ENCODE results near the gene TMEM144. TPM values are rescaled to one million over a fixed set of nuclear protein-coding genes. Genes with fewer than 3 reads are reported as not detected.
"Not testable (repeated sequence)": the region's sequence is repeated elsewhere in the genome, so short reads cannot be mapped to it uniquely, and the experiment has no call there.

The TMEM144 gene
- total and polyA plus RNA-seq, 12 donors, result 10.1 to 55.4 (median 20.2) TPM

GRCh38 chr4:158213466-158213865 is 3.2 kb downstream of the TMEM144 start:
- no peaks in the 10 kb centered on the region for H3K9me3 ChIP-seq (replicated peaks in 1 of 3)
- no peaks in the 10 kb centered on the region for H3K36me3 ChIP-seq (replicated peaks in 1 of 2)
- H3K27me3 ChIP-seq, result no peaks in the 10 kb centered on the region
- H3K4me1 ChIP-seq (replicated peaks in 1 of 2), result peaks cover 0 to 18% of the 10 kb centered on the region in 2 donors
- no peak overlapping the region for H3K4me3 ChIP-seq
- TF ChIP-seq POLR2A (IDR thresholded peaks at IDR 0.05), result no peak
- no peak for TF ChIP-seq CTCF (IDR thresholded peaks at IDR 0.05)
- WGBS, 4 donors, result 75 to 84% (median 81%) methylated on average over 2 of the region's 2 CpGs
- no peak for DNase-seq
- H3K27ac ChIP-seq, result no peak overlapping the region
- intact Hi-C loops (cut with DNase I), result no loop called here

DNA sequence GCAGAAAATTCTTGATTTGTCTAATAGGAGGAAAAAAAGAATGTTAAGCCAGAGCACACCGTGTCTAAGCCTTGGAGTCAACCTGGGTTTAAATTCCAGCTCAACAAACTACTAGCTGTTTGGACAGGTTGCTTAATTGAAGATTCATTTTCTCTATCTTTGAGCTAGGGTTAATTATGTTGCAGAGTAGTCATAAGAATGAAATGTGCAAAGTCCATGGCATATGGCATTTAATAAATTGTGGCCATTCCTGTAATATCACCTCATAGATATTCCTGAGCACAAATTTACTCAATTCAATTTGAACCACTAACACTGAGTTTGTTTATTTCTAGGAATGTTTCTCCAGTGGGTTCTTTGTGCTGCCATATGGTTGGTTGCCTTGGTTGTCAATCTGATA is 4.6 kb downstream of the TMEM144 start:
- no peak for DNase-seq
- Histone ChIP-seq H3K27ac (no peak overlapping the region), H3K9me3 (replicated peaks in 1 of 3) (no peaks in the 10 kb centered on the region), H3K4me3 (no peak overlapping the region), H3K36me3 (replicated peaks in 1 of 2) (no peaks in the 10 kb centered on the region), H3K4me1 (replicated peaks in 1 of 2) (peaks cover 0 to 14% of the 10 kb centered on the region in 2 donors), H3K27me3 (no peaks in the 10 kb centered on the region)
- TF ChIP-seq CTCF (IDR thresholded peaks at IDR 0.05), result no peak
- no peak for TF ChIP-seq POLR2A (IDR thresholded peaks at IDR 0.05)
- intact Hi-C loops (cut with DNase I), result no loop called here
- WGBS, 4 donors, result 92 to 100% (median 96%) methylated on average over 1 of the region's 1 CpG

GRCh38 chr4:158217763-158218162 is 7.5 kb downstream of the TMEM144 start:
- intact Hi-C loops (cut with DNase I), result no loop called here
- no peaks in the 10 kb centered on the region for H3K36me3 ChIP-seq (replicated peaks in 1 of 2)
- no peaks in the 10 kb centered on the region for H3K27me3 ChIP-seq
- no peak overlapping the region for H3K4me3 ChIP-seq
- no peaks in the 10 kb centered on the region for H3K9me3 ChIP-seq (replicated peaks in 1 of 3)
- 73 to 90% (median 87%) methylated on average over 5 of the region's 5 CpGs for WGBS, 4 donors
- no peak for DNase-seq
- H3K4me1 ChIP-seq (replicated peaks in 1 of 2), result no peaks in the 10 kb centered on the region
- no peak overlapping the region for H3K27ac ChIP-seq
- TF ChIP-seq CTCF (IDR thresholded peaks at IDR 0.05), result no peak
- TF ChIP-seq POLR2A (IDR thresholded peaks at IDR 0.05), result no peak

DNA sequence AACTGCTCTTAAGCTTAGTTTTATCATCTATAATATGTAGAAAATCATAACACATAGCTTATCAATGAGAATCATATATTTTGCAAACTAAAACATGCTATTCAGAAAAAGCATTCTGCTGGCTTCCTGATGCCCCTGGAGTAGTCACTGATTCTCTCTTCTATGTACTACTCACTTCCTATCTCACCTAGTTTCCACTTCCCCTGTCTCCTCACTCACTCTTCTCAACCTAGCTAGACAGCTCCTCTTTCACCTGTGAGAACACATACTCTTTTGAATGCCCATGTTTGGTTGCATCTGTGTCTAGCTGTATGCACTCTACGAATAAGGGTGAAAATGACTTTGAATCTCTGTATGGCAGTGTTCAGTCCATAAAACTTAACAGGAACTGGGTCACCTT is 9.3 kb downstream of the TMEM144 start:
- H3K9me3 ChIP-seq (replicated peaks in 1 of 3), result no peaks in the 10 kb centered on the region
- H3K4me3 ChIP-seq, result no peak overlapping the region
- no peak for DNase-seq
- H3K27me3 ChIP-seq, result no peaks in the 10 kb centered on the region
- intact Hi-C loops (cut with DNase I), result no loop called here
- 79 to 89% (median 86%) methylated on average over 1 of the region's 1 CpG for WGBS, 4 donors
- no peaks in the 10 kb centered on the region for H3K4me1 ChIP-seq (replicated peaks in 1 of 2)
- no peak for TF ChIP-seq CTCF (IDR thresholded peaks at IDR 0.05)
- no peak for TF ChIP-seq POLR2A (IDR thresholded peaks at IDR 0.05)
- H3K36me3 ChIP-seq (replicated peaks in 1 of 2), result no peaks in the 10 kb centered on the region
- H3K27ac ChIP-seq, result no peak overlapping the region

GRCh38 chr4:158224318-158224717 is 14.0 kb downstream of the TMEM144 start:
- H3K36me3 ChIP-seq (replicated peaks in 1 of 2); H3K27ac ChIP-seq; DNase-seq; H3K27me3 ChIP-seq; intact Hi-C loops (cut with DNase I); H3K9me3 ChIP-seq (replicated peaks in 1 of 3); H3K4me1 ChIP-seq (replicated peaks in 1 of 2); H3K4me3 ChIP-seq: not testable (repeated sequence)
- 95 to 98% (median 97%) methylated on average over 4 of the region's 4 CpGs for WGBS, 4 donors

- intact Hi-C loops (cut with DNase I); DNase-seq: not testable (repeated sequence)
These were observed 14.7 kb downstream of the TMEM144 start for GRCh38 chr4:158224999-158225398.

DNA sequence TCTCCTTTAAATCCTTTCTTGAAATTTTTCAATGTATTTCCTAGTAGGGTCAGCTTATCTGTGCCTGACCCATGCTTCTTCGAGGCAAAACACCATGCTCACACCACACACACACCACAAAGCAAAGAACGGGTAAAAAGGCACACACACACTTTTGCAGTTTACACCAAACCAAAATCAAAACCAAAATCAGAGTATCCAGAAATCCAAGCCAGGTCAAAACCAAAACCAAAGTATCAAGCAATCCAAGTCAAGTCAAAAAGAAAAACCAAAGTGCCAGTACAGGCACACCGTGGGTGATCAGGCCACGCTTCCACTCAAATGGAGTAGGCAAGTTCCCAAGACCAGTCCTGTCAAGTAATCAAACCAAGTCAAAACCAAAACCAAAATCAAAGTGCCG is 17.6 kb downstream of the TMEM144 start:
- H3K4me3 ChIP-seq; H3K4me1 ChIP-seq (replicated peaks in 1 of 2); H3K36me3 ChIP-seq (replicated peaks in 1 of 2); H3K27ac ChIP-seq; H3K9me3 ChIP-seq (replicated peaks in 1 of 3); intact Hi-C loops (cut with DNase I); H3K27me3 ChIP-seq; DNase-seq: not testable (repeated sequence)
- 92 to 96% (median 94%) methylated on average over 5 of the region's 5 CpGs for WGBS, 4 donors

More at GRCh38 chr4:158224999-158225398, 14.7 kb downstream of the TMEM144 start:
- not testable (repeated sequence) for H3K27me3 ChIP-seq; H3K4me3 ChIP-seq; H3K27ac ChIP-seq; H3K36me3 ChIP-seq (replicated peaks in 1 of 2); H3K9me3 ChIP-seq (replicated peaks in 1 of 3); H3K4me1 ChIP-seq (replicated peaks in 1 of 2)
- 84 to 95% (median 93%) methylated on average over 2 of the region's 2 CpGs for WGBS, 4 donors

- DNase-seq; H3K9me3 ChIP-seq (replicated peaks in 1 of 3); H3K27ac ChIP-seq; intact Hi-C loops (cut with DNase I); H3K4me3 ChIP-seq; H3K36me3 ChIP-seq (replicated peaks in 1 of 2); H3K4me1 ChIP-seq (replicated peaks in 1 of 2); H3K27me3 ChIP-seq: not testable (repeated sequence)
- 90 to 98% (median 96%) methylated on average over 17 of the region's 17 CpGs for WGBS, 4 donors
These were observed 18.1 kb downstream of the TMEM144 start for GRCh38 chr4:158228399-158228798.

Data from adrenal gland (tissue), 12 donors.